ENCODE results near the gene OCLN.
"Not testable (repeated sequence)": the region's sequence is repeated elsewhere in the genome, so short reads cannot be mapped to it uniquely, and the experiment has no call there.

DNA sequence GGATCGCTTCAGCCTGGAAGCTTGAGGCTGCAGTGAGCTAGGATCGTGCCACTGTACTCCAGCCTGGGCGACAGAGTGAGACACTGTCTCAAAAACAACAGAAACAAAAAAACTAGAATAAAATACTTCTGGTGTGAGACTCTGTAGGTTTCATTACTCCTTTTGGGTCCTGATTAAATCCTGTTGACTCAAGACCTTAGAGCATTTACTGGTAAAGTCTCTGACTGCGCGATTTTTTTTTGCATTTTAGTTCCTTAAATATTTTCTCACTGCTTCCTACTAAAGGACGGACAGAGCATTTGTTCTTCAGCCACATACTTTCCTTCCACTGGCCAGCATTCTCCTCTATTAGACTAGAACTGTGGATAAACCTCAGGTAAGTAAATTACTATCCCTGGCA is 114.2 kb downstream of the OCLN start:
- not testable (repeated sequence) for TF ChIP-seq EP300 (IDR thresholded peaks at IDR 0.05; ENCODE audit: low read depth); CTCF (IDR thresholded peaks at IDR 0.05); POLR2AphosphoS5 (IDR thresholded peaks at IDR 0.05); POLR2A (IDR thresholded peaks at IDR 0.05)
